Right lobe of liver (tissue), 6 donors: Measurements from ENCODE around the gene TST. TPM values are rescaled to one million over a fixed set of nuclear protein-coding genes. Genes with fewer than 3 reads are reported as not detected.

ENCODE experiments used
- ATAC-seq, 4 donors: fragments of 200-7000 bp; cut with Tn5 transposase; one replicate each; pipeline ENCODE4 v1.9.1; 2020; ENCODE audit warnings: mild to moderate bottlenecking in 4 of 4, moderate library complexity in 4 of 4
- DNase-seq, 3 donors: peaks; one replicate each; pipeline ENCODE4 v3.0.0-alpha.2; 2020
- H3K27ac ChIP-seq, 3 donors: fragments of 200-600 bp; one replicate each; pipeline ENCODE4 v1.8.0; 2022
- H3K27me3 ChIP-seq, 2 donors: fragments of 200-600 bp; one replicate each; pipeline ENCODE4 v1.8.0; 2022
- H3K36me3 ChIP-seq, 4 donors: fragments of 200-600 bp; sonication (generic) in 1 of 4; one replicate each; pipeline versions ENCODE4 v1.5.1 to v1.8.0; 2017 to 2022; ENCODE audit warnings: control low read depth in 1 of 4
- H3K4me1 ChIP-seq, 4 donors: fragments of 200-600 bp; sonication (generic) in 1 of 4; one replicate each; pipeline versions ENCODE4 v1.5.1 to v1.8.0; 2017 to 2022; ENCODE audit warnings: control low read depth in 1 of 4
- H3K4me3 ChIP-seq, 3 donors: fragments of 200-600 bp; one replicate each; pipeline ENCODE4 v1.8.0; 2022
- H3K9me3 ChIP-seq, 4 donors: fragments of 200-600 bp; sonication (generic) in 1 of 4; one replicate each; pipeline versions ENCODE4 v1.5.1 to v1.8.0; 2017 to 2022; ENCODE audit warnings: control low read depth in 1 of 4
- POLR2A ChIP-seq: fragments of 450-650 bp; IDR thresholded peaks from one replicate; pipeline ENCODE4 v1.6.1; 2017; ENCODE audit warnings: antibody characterized with exemption, mild to moderate bottlenecking
- WGBS: methylation state at CpG from one replicate; pipeline ENCODE4 v1.1.6; 2018; ENCODE audit warnings: low coverage, low lambda C conversion rate; ENCODE audit not compliant: insufficient coverage; ENCODE audit errors: missing lambda C conversion rate; 5-methylcytosine and 5-hydroxymethylcytosine counted together
- intact Hi-C, 2 donors: fragments of 100-400 bp; cut with DNase I; formaldehyde crosslinking; loops; one replicate each; pipeline versions ENCODE4 v1.11.2 to v1.14.1; 2022
- total RNA-seq, 6 experiments: library from RNA; depleted of rRNA in 2 of 6; stranded (reverse); fragments of >200 nt in 2 of 6; fragmentation: NEBNext Ultra II Directional in 3 of 6; extraction: Animal tissue kit (Norgen Biotek cat#: 25700) in 3 of 6; gene quantifications; one replicate each; pipeline versions ENCODE4 v1.1.0 to v1.2.4, GENCODE V29; 2016 to 2023
- TF ChIP-seq, protein P1 (sequence below), 4 donors: fragments of 200-600 bp in 3 of 4; fragments of 450-650 bp in 1 of 4; IDR thresholded peaks; one replicate each; pipeline versions ENCODE4 v1.5.1 to v1.8.0; 2016 to 2022; ENCODE audit warnings: antibody characterized with exemption in 4 of 4, mild to moderate bottlenecking in 2 of 4
- donor health status: DM: no; HTN: yes; CAD: no.
- donor health status: DM: no; HTN: no; CAD: no.
- donor health status: DM: no; HTN: no; CAD: no.
- donor health status: DM: no; HTN: yes; CAD: no.
- donor health status: DM: no; HTN: yes; CAD: no.

TST gene
- total RNA-seq, 6 experiments from 2014 or later = 223 to 355 (median 321) TPM

GRCh38 chr22:37028692-37029674 is 9.7 kb upstream of the TST start:
- Histone ChIP-seq H3K36me3 (peaks cover 0 to 43% (median 21%) of the 10 kb centered on the region in 4 donors), H3K4me3 (no peak overlapping the region), H3K4me1 (peaks cover 0 to 79% (median 30%) of the 10 kb centered on the region in 4 donors), H3K27ac (no peak overlapping the region), H3K27me3 (no peaks in the 10 kb centered on the region), H3K9me3 (no peaks in the 10 kb centered on the region)
- TF ChIP-seq, protein P1, sequence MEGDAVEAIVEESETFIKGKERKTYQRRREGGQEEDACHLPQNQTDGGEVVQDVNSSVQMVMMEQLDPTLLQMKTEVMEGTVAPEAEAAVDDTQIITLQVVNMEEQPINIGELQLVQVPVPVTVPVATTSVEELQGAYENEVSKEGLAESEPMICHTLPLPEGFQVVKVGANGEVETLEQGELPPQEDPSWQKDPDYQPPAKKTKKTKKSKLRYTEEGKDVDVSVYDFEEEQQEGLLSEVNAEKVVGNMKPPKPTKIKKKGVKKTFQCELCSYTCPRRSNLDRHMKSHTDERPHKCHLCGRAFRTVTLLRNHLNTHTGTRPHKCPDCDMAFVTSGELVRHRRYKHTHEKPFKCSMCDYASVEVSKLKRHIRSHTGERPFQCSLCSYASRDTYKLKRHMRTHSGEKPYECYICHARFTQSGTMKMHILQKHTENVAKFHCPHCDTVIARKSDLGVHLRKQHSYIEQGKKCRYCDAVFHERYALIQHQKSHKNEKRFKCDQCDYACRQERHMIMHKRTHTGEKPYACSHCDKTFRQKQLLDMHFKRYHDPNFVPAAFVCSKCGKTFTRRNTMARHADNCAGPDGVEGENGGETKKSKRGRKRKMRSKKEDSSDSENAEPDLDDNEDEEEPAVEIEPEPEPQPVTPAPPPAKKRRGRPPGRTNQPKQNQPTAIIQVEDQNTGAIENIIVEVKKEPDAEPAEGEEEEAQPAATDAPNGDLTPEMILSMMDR (IDR thresholded peaks at IDR 0.05) = no peak
- no peak for TF ChIP-seq POLR2A
- 75% methylated on average over 6 of the region's 22 CpGs for WGBS
- intact Hi-C loops = no loop called here
- DNase-seq = no peak
- ATAC-seq = no peak

- Histone ChIP-seq H3K9me3 (no peaks in the 10 kb centered on the region), H3K4me1 (peaks cover 0 to 79% (median 34%) of the 10 kb centered on the region in 4 donors), H3K36me3 (peaks cover 0 to 43% (median 21%) of the 10 kb centered on the region in 4 donors), H3K27ac (peak overlapping the region in 1 of 3 donors; percentile 95), H3K4me3 (no peak overlapping the region), H3K27me3 (no peaks in the 10 kb centered on the region)
- no peak for ATAC-seq
- WGBS = 58% methylated on average over 7 of the region's 7 CpGs
- DNase-seq = no peak
- no peak for TF ChIP-seq POLR2A
- TF ChIP-seq, protein P1 (IDR thresholded peaks at IDR 0.05) = no peak
- intact Hi-C loops = no loop called here
Observed at GRCh38 chr22:37027556-37027955, 8.3 kb upstream of the TST start.

DNA sequence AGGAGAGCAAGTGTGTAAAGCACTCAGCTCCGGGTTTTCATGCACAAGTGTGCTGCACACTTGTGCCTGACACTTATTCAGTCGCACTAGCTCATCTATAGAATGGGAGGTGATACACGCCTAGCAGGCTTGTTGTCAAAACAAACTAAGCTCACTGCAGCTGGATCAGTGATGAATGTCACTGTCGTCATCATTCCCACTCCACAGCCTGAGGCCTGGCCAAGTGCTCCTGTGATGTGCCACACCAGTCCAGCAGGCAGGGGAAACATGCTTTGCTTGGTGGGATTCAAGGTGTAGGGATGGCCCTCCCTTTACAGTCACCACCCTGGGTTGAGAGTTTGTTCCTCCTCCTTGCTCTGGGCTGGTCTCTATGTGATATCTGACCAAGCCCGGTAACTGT is 7.1 kb upstream of the TST start:
- Histone ChIP-seq H3K36me3 (peaks cover 0 to 43% (median 21%) of the 10 kb centered on the region in 4 donors), H3K9me3 (no peaks in the 10 kb centered on the region), H3K27ac (peak overlapping the region in 2 of 3 donors; percentile 75 to 95), H3K4me1 (peaks cover 0 to 79% (median 35%) of the 10 kb centered on the region in 4 donors), H3K4me3 (peak overlapping the region; percentile 57 to 82 (median 64)), H3K27me3 (no peaks in the 10 kb centered on the region)
- DNase-seq = no peak
- no peak for TF ChIP-seq POLR2A
- intact Hi-C loops = no loop called here
- WGBS = 51% methylated on average over 5 of the region's 5 CpGs
- ATAC-seq = peak in 2 of 4 donors; percentile 4 to 48

DNA sequence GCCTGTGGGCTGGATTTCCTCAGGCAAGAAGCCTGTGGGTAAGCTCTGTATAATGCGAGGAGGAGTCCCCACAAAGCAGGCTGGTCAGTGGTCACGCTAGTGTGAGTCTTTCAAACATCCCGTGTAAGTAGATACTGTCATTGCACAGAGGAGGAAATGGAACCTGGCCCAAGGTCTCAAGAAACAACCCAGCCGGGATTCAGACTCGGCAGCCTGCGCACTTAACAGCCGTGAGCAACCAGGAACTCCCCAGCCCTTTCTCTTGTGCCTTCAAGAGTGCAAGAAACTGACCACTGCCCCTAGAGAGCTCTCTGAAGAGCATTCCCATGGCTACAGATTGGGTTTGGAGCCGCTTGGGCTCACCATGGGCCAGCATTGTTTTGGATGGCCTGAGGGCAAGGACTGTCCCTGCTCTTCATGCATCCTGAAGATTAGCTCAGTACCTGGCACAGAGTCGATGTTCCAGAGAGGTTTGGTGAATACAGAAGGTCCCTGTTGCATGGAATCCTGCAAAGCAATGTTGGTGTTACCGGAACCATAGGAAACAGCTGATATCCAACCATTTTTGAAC is 6.3 kb upstream of the TST start:
- peak overlapping the region; percentile 73 to 95 (median 75) for H3K27ac ChIP-seq
- H3K4me3 ChIP-seq = peak overlapping the region; percentile 57 to 82 (median 64)
- no peak for TF ChIP-seq POLR2A
- TF ChIP-seq, protein P1 (IDR thresholded peaks at IDR 0.05) = no peak
- H3K27me3 ChIP-seq = no peaks in the 10 kb centered on the region
- ATAC-seq (peak in 1 of 4 donors; percentile 1), DNase-seq (no peak)
- WGBS = 21% methylated on average over 5 of the region's 10 CpGs
- no peaks in the 10 kb centered on the region for H3K9me3 ChIP-seq
- H3K36me3 ChIP-seq = peaks cover 0 to 43% (median 21%) of the 10 kb centered on the region in 4 donors
- H3K4me1 ChIP-seq = peaks cover 0 to 79% (median 35%) of the 10 kb centered on the region in 4 donors
- intact Hi-C loops = no loop called here
